ENCODE measurements around the gene TREML2. TPM values are rescaled to one million over a fixed set of nuclear protein-coding genes. Genes with fewer than 3 reads are reported as not detected.

The TREML2 gene
- total RNA-seq, 4 donors from 2014 or later: 0.40 TPM; not detected in 3

GRCh38 chr6:41179163-41179562, 21.8 kb downstream of the TREML2 start:
- H3K4me3 ChIP-seq: no peak overlapping the region
- no peak for DNase-seq
- no peak for TF ChIP-seq POLR2A (IDR thresholded peaks at IDR 0.05)
- TF ChIP-seq, protein P1, sequence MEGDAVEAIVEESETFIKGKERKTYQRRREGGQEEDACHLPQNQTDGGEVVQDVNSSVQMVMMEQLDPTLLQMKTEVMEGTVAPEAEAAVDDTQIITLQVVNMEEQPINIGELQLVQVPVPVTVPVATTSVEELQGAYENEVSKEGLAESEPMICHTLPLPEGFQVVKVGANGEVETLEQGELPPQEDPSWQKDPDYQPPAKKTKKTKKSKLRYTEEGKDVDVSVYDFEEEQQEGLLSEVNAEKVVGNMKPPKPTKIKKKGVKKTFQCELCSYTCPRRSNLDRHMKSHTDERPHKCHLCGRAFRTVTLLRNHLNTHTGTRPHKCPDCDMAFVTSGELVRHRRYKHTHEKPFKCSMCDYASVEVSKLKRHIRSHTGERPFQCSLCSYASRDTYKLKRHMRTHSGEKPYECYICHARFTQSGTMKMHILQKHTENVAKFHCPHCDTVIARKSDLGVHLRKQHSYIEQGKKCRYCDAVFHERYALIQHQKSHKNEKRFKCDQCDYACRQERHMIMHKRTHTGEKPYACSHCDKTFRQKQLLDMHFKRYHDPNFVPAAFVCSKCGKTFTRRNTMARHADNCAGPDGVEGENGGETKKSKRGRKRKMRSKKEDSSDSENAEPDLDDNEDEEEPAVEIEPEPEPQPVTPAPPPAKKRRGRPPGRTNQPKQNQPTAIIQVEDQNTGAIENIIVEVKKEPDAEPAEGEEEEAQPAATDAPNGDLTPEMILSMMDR (IDR thresholded peaks at IDR 0.05): no peak

GRCh38 chr6:41177695-41178094, 23.3 kb downstream of the TREML2 start:
- H3K27me3 ChIP-seq: no peaks in the 10 kb centered on the region
- no peaks in the 10 kb centered on the region for H3K4me1 ChIP-seq
- no peak overlapping the region for H3K27ac ChIP-seq
- no peak for DNase-seq
- H3K36me3 ChIP-seq: no peaks in the 10 kb centered on the region
- no peak for TF ChIP-seq POLR2A (IDR thresholded peaks at IDR 0.05)
- TF ChIP-seq, protein P1 (IDR thresholded peaks at IDR 0.05): no peak
- H3K9me3 ChIP-seq: no peaks in the 10 kb centered on the region
- no peak overlapping the region for H3K4me3 ChIP-seq

More at GRCh38 chr6:41179163-41179562, 21.8 kb downstream of the TREML2 start:
- no peaks in the 10 kb centered on the region for H3K36me3 ChIP-seq
- no peaks in the 10 kb centered on the region for H3K4me1 ChIP-seq
- H3K27ac ChIP-seq: no peak overlapping the region
- H3K27me3 ChIP-seq: no peaks in the 10 kb centered on the region
- H3K9me3 ChIP-seq: no peaks in the 10 kb centered on the region

DNA sequence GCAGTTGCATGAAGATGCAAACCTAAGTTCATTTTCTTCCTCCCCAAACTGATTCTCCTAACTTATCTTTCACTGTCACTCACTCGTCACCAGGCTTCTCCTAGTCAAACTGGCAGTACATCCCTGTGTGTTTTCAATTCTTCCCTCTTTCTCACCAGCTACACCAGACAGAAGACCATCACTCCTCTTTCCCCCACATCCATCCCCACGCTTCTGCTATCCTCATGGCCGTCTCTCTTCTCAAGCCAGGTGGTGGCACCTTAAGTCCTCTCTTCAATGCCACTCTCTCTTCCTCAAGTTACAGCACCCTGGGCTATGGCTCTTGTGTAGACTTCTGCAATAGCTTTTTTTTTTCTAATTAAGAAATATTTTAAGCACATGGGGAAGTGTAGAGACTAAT, 23.7 kb downstream of the TREML2 start:
- Histone ChIP-seq H3K9me3 (no peaks in the 10 kb centered on the region), H3K27me3 (no peaks in the 10 kb centered on the region), H3K4me3 (no peak overlapping the region), H3K36me3 (no peaks in the 10 kb centered on the region), H3K27ac (no peak overlapping the region), H3K4me1 (no peaks in the 10 kb centered on the region)
- no peak for DNase-seq
- TF ChIP-seq, protein P1 (IDR thresholded peaks at IDR 0.05): no peak
- no peak for TF ChIP-seq POLR2A (IDR thresholded peaks at IDR 0.05)

DNA sequence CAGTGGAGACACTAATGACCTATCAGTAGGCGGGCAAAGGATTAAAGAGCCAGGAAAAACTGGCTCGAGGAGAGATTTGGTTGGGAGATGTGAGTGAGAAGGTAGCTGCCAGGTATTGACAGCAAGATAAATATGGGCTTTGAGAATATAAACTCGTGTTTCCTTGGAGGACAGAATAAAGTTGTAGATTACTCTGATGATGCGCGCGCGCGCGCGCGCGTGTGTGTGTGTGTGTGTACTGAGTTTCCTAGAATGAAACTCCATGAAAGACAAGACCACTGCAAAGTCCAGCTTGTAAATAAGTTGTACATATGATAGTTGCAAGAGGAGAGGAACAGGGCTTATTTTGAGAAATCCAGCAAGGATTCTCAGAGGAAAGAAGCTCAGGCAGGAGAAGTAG, 24.8 kb downstream of the TREML2 start:
- H3K4me3 ChIP-seq: no peak overlapping the region
- no peak for DNase-seq
- TF ChIP-seq, protein P1 (IDR thresholded peaks at IDR 0.05): no peak
- no peak for TF ChIP-seq POLR2A (IDR thresholded peaks at IDR 0.05)

DNA sequence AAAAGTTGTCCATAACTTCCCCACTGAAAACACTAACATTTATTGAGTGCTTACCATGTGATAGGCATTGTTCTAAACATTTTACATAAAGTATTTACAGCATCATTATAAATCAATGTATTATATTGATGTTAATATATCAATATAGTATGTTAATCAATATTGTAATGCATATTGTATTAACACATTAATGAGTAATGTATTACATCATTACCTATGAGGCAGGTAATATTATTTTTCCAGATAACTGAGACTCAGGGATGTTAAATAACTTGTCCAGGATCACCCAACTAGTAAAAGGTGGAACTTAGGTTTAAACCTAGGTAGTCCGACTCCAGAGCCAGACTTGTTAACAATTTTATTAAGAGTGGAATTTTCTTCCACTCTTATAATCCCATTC, 25.9 kb downstream of the TREML2 start:
- no peak overlapping the region for H3K4me3 ChIP-seq
- no peak for TF ChIP-seq POLR2A (IDR thresholded peaks at IDR 0.05)
- TF ChIP-seq, protein P1 (IDR thresholded peaks at IDR 0.05): no peak
- H3K36me3 ChIP-seq: no peaks in the 10 kb centered on the region
- no peaks in the 10 kb centered on the region for H3K4me1 ChIP-seq
- no peak overlapping the region for H3K27ac ChIP-seq
- no peaks in the 10 kb centered on the region for H3K9me3 ChIP-seq
- H3K27me3 ChIP-seq: no peaks in the 10 kb centered on the region
- DNase-seq: no peak

More for the DNA sequence above, 24.8 kb downstream of the TREML2 start:
- Histone ChIP-seq H3K27me3 (no peaks in the 10 kb centered on the region), H3K4me1 (no peaks in the 10 kb centered on the region), H3K27ac (no peak overlapping the region), H3K36me3 (no peaks in the 10 kb centered on the region), H3K9me3 (no peaks in the 10 kb centered on the region)

- no peaks in the 10 kb centered on the region for H3K4me1 ChIP-seq
- no peak overlapping the region for H3K27ac ChIP-seq
- TF ChIP-seq, protein P1 (IDR thresholded peaks at IDR 0.05): no peak
- TF ChIP-seq POLR2A (IDR thresholded peaks at IDR 0.05): no peak
- DNase-seq: no peak
- H3K27me3 ChIP-seq: no peaks in the 10 kb centered on the region
- H3K9me3 ChIP-seq: no peaks in the 10 kb centered on the region
- H3K4me3 ChIP-seq: no peak overlapping the region
- H3K36me3 ChIP-seq: no peaks in the 10 kb centered on the region
Observed at GRCh38 chr6:41174610-41175009, 26.3 kb downstream of the TREML2 start.

Data from Peyer's patch (tissue), 4 donors.